ENCODE results near the gene LCT. TPM values are rescaled to one million over a fixed set of nuclear protein-coding genes. Genes with fewer than 3 reads are reported as not detected.

LCT gene
- total and polyA plus RNA-seq, 2 of the 4 experiments (the other 2 are of a cell fraction), result under 0.01 TPM; not detected in 1

Small RNA genes lying within 50 kb of the gene (microRNA-seq; reads per million reads assigned to microRNA genes)
- gene RF00019 (ENCODE audit: insufficient read depth, insufficient read length), result not detected

Small RNA genes lying within 50 kb of the gene (small RNA-seq; reads per million reads assigned to genes)
- 0 reads per million in 5 experiments for gene RF00019

Other genes starting within 250 kb of the LCT start
- gene UBXN4, start 95.3 kb downstream of the LCT start, total RNA-seq (2012; rRNA removed), result 49.1 and 64.7 TPM in 2 replicates
- 39.1 and 48.1 TPM in 2 replicates for gene UBXN4, start 95.3 kb downstream of the LCT start, polyA plus RNA-seq (2012; rRNA removed)
- gene MCM6, start 39.3 kb upstream of the LCT start, total RNA-seq (2012; rRNA removed), result 29.6 and 36.7 TPM in 2 replicates
- gene MCM6, start 39.3 kb upstream of the LCT start, polyA plus RNA-seq (2012; rRNA removed), result 18.6 and 21.4 TPM in 2 replicates
- gene DARS1, start 148.4 kb upstream of the LCT start, total RNA-seq (2012; rRNA removed), result 66.5 and 136 TPM in 2 replicates
- 43.5 and 56.5 TPM in 2 replicates for gene DARS1, start 148.4 kb upstream of the LCT start, polyA plus RNA-seq (2012; rRNA removed)

All from IMR-90 (cell line).